ENCODE data around the gene TSPAN32. TPM values are rescaled to one million over a fixed set of nuclear protein-coding genes. Genes with fewer than 3 reads are reported as not detected.

Gene TSPAN32
- total RNA-seq, 2 donors from 2014 or later, result not detected

- no peak for TF ChIP-seq CTCF (conservative IDR thresholded peaks at IDR 0.05)
- Mint-ChIP-seq H3K36me3 (ENCODE audit: low read depth) (no peaks in the 10 kb centered on the region), H3K9me3 (peaks cover 16% of the 10 kb centered on the region), H3K4me3 (no peak overlapping the region), H3K27me3 (ENCODE audit: insufficient read depth) (peaks cover 7% of the 10 kb centered on the region), H3K4me1 (no peaks in the 10 kb centered on the region), H3K27ac (no peak overlapping the region)
- Histone ChIP-seq H3K36me3 (ENCODE audit: control insufficient read depth, insufficient read depth, low read length) (no peaks in the 10 kb centered on the region), H3K27me3 (ENCODE audit: control insufficient read depth, insufficient read depth, low read length, poor library complexity, severe bottlenecking) (no peaks in the 10 kb centered on the region), H3K9ac (ENCODE audit: extremely low read depth, low read length, poor library complexity, severe bottlenecking) (no peak overlapping the region), H3K4me1 (ENCODE audit: control insufficient read depth, insufficient read depth, low read length) (no peaks in the 10 kb centered on the region), H3K27ac (ENCODE audit: low read depth, low read length) (no peak overlapping the region), H3K9me3 (ENCODE audit: control insufficient read depth, low read length) (no peaks in the 10 kb centered on the region), H3K4me3 (ENCODE audit: low read length) (no peak overlapping the region)
- 86 to 92% methylated on average over 10 to 11 of the region's 11 CpGs for WGBS, 2 experiments (ENCODE audit: insufficient coverage in 1 of 2, insufficient read length in 1 of 2)
- DNase-seq, result no peak
These were observed 57.1 kb downstream of the TSPAN32 start for GRCh38 chr11:2358754-2359442.

- Mint-ChIP-seq H3K27ac (no peak overlapping the region), H3K36me3 (ENCODE audit: low read depth) (no peaks in the 10 kb centered on the region), H3K27me3 (ENCODE audit: insufficient read depth) (peaks cover 7% of the 10 kb centered on the region), H3K4me3 (no peak overlapping the region), H3K9me3 (peaks cover 16% of the 10 kb centered on the region), H3K4me1 (no peaks in the 10 kb centered on the region)
- no peak overlapping the region for H3K9ac ChIP-seq (ENCODE audit: extremely low read depth, low read length, poor library complexity, severe bottlenecking)
- no peak overlapping the region for H3K27ac ChIP-seq (ENCODE audit: low read depth, low read length)
- H3K9me3 ChIP-seq (ENCODE audit: control insufficient read depth, low read length), result no peaks in the 10 kb centered on the region
- no peak for DNase-seq
- no peak overlapping the region for H3K4me3 ChIP-seq (ENCODE audit: low read length)
- TF ChIP-seq CTCF (conservative IDR thresholded peaks at IDR 0.05), result no peak
- no peaks in the 10 kb centered on the region for H3K36me3 ChIP-seq (ENCODE audit: control insufficient read depth, insufficient read depth, low read length)
- H3K27me3 ChIP-seq (ENCODE audit: control insufficient read depth, insufficient read depth, low read length, poor library complexity, severe bottlenecking), result no peaks in the 10 kb centered on the region
- no peaks in the 10 kb centered on the region for H3K4me1 ChIP-seq (ENCODE audit: control insufficient read depth, insufficient read depth, low read length)
- 94 to 95% methylated on average over 8 to 9 of the region's 9 CpGs for WGBS, 2 experiments (ENCODE audit: insufficient coverage in 1 of 2, insufficient read length in 1 of 2)
These were observed 57.7 kb downstream of the TSPAN32 start for GRCh38 chr11:2359557-2359956.

- no peak overlapping the region for H3K4me3 Mint-ChIP-seq
- Histone ChIP-seq H3K4me1 (ENCODE audit: control insufficient read depth, insufficient read depth, low read length) (no peaks in the 10 kb centered on the region), H3K36me3 (ENCODE audit: control insufficient read depth, insufficient read depth, low read length) (no peaks in the 10 kb centered on the region), H3K4me3 (ENCODE audit: low read length) (no peak overlapping the region), H3K9me3 (ENCODE audit: control insufficient read depth, low read length) (no peaks in the 10 kb centered on the region), H3K27me3 (ENCODE audit: control insufficient read depth, insufficient read depth, low read length, poor library complexity, severe bottlenecking) (no peaks in the 10 kb centered on the region), H3K9ac (ENCODE audit: extremely low read depth, low read length, poor library complexity, severe bottlenecking) (no peak overlapping the region), H3K27ac (ENCODE audit: low read depth, low read length) (no peak overlapping the region)
- no peak for DNase-seq
- no peak overlapping the region for H3K27ac Mint-ChIP-seq
- 91 to 96% methylated on average over 14 of the region's 14 CpGs for WGBS, 2 experiments (ENCODE audit: insufficient coverage in 1 of 2, insufficient read length in 1 of 2)
- H3K36me3 Mint-ChIP-seq (ENCODE audit: low read depth), result no peaks in the 10 kb centered on the region
- TF ChIP-seq CTCF (conservative IDR thresholded peaks at IDR 0.05), result no peak
- H3K4me1 Mint-ChIP-seq, result no peaks in the 10 kb centered on the region
- H3K27me3 Mint-ChIP-seq (ENCODE audit: insufficient read depth), result peaks cover 7% of the 10 kb centered on the region
- peaks cover 16% of the 10 kb centered on the region for H3K9me3 Mint-ChIP-seq
These were observed 58.3 kb downstream of the TSPAN32 start for GRCh38 chr11:2360081-2360642.
